GM12864 (cell line): ENCODE measurements around the gene PDZD2.

Source experiments
- DNase-seq: peaks from one replicate; pipeline ENCODE4 v3.0.0-alpha.2; 2011; ENCODE audit warnings: low read depth
- H3K4me3 ChIP-seq: 2 replicates; pipeline ENCODE4 v1.5.1; 2011; ENCODE audit warnings: mild to moderate bottlenecking, low read depth, low read length, control low read depth
- TF ChIP-seq, protein P1 (sequence below): IDR thresholded peaks from 2 replicates; pipeline ENCODE4 v1.5.1; 2011; ENCODE audit warnings: low read depth, mild to moderate bottlenecking, moderate library complexity, low read length, control low read depth, inconsistent platforms; ENCODE audit errors: missing control alignments

The PDZD2 gene

DNA sequence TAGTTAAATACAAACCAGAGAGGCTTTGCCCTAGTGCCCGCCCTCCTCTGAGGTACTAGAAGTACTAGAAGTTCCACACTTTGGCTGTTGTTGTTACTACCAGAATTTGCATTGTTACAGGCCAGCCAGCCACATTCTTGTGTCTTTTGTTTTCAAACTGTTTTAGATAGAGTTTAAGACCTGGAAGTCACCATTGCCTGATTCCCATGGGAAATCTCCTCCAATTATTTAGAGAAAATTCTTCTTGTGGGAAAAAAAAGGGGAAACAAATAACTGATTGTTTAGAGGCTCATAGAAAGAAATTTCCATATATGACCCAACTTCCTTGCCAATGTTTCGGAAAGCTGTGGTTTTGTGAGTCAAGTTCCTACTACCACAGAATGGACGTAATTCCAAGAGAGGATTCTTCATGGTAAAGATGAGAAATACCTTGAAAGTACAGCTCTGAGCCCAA lies 282.9 kb downstream of the PDZD2 start:
- TF ChIP-seq, protein P1, sequence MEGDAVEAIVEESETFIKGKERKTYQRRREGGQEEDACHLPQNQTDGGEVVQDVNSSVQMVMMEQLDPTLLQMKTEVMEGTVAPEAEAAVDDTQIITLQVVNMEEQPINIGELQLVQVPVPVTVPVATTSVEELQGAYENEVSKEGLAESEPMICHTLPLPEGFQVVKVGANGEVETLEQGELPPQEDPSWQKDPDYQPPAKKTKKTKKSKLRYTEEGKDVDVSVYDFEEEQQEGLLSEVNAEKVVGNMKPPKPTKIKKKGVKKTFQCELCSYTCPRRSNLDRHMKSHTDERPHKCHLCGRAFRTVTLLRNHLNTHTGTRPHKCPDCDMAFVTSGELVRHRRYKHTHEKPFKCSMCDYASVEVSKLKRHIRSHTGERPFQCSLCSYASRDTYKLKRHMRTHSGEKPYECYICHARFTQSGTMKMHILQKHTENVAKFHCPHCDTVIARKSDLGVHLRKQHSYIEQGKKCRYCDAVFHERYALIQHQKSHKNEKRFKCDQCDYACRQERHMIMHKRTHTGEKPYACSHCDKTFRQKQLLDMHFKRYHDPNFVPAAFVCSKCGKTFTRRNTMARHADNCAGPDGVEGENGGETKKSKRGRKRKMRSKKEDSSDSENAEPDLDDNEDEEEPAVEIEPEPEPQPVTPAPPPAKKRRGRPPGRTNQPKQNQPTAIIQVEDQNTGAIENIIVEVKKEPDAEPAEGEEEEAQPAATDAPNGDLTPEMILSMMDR: no peak
- no peak overlapping the region for H3K4me3 ChIP-seq
- no peak for DNase-seq

DNA sequence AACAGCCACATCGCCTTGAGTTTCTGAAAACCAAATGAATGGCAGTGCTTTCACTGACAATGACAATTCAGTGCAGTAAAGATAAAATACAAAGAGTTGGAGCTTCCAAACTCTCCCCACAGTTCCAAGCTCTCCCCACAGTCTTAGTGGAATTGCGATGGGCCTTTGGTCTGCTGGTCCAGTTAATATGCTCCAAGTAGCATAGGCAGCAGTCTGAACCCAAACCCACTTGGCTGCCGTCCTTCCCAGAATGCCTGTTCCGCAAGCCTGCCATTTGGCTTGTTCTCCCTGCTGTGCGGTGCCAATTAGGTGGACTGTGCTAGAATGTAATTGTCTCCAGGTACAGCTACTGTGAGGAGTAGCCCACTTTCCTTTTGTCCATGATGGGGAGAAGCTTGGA lies 285.1 kb downstream of the PDZD2 start:
- DNase-seq: no peak
- TF ChIP-seq, protein P1: no peak
- H3K4me3 ChIP-seq: no peak overlapping the region

DNA sequence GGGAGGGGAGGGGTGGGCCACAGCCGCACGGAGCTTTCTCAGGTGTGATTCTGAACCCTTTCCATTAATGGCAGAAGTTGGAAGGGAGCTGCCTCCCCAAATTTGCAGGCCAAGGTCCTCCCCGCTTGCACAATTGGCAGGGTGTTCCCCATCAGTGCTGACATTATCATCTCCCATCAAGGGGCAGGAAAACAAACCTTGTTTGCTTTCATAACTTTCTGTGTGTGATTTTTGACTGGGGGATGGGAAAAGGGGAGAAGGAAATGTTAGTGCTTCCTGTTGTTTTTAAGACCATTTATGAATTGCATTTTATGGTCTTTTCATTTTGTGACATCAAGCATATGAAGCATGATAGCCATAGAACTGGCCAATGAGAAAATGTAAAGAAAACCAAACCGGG lies 292.9 kb downstream of the PDZD2 start:
- H3K4me3 ChIP-seq: no peak overlapping the region
- no peak for DNase-seq
- TF ChIP-seq, protein P1: no peak

DNA sequence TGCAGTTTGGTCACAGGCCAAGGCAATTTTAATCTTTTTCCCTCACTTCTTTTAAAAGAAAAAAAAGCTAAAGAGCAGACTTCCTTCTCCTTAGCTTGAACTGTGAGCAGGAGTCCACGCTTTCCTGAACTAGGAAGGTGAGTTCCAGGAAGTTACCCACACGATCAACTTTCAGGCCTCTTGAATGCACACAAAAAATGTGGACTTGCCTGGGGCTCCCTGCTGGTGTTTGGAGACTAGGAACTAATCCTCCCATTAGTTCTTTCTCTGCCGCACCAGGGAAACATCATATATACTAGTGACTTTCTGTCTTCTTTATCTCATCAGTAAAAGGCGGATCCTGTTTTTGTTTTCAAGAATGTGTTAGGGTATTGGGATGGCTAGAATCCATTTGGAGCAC lies 295.2 kb downstream of the PDZD2 start:
- TF ChIP-seq, protein P1: no peak
- no peak for DNase-seq
- H3K4me3 ChIP-seq: no peak overlapping the region

DNA sequence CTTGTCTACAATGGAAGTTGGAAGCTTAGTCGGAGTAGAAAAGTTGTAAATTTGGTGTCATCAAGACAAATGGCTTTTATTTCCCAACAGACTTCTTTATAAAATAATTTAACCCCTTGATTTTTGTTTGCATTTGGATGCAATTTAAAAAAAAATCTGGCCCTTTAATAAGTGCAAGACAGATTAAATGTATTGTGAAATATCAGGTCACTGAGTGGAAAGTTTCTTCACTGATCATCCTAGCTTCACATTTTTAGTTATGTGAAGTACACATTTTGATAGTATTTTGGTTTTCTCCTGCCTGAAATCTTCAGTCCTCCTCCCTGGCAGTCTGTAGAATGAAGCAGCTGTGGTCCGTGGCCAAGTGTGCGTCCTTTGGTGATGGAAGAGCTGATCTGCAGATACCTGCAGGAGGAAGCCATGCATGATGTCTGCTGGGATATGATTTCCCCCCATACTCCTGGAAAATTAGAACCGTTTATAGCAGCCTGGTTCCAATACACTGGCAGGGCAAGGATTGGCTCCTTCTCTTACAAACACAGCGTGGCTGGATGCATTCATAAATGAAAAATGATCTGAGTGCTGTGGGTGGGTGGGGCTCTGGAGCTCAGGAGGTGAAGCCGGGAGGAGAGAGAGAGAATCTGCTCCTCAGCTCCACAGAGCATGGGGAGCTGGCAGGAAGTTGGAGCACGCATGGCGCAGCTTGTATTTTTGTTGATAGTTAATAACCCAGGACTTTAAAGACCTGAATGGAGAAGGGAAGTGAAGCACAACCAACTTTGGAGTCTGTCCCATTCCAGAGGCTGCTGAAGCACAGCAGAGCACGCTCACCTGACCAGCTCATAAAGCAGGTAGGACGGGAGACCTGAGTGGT lies 296.8 kb downstream of the PDZD2 start:
- no peak overlapping the region for H3K4me3 ChIP-seq
- TF ChIP-seq, protein P1: no peak
- no peak for DNase-seq

GRCh38 chr5:31936683-31937082 lies 297.8 kb downstream of the PDZD2 start:
- TF ChIP-seq, protein P1: no peak
- no peak overlapping the region for H3K4me3 ChIP-seq
- DNase-seq: no peak

GRCh38 chr5:31937226-31937625 lies 298.3 kb downstream of the PDZD2 start:
- DNase-seq: no peak
- H3K4me3 ChIP-seq: no peak overlapping the region
- TF ChIP-seq, protein P1: no peak
